Mesendoderm (in vitro differentiated cells): ENCODE data around the gene EVA1C.
"Not testable (repeated sequence)": the region's sequence is repeated elsewhere in the genome, so short reads cannot be mapped to it uniquely, and the experiment has no call there.

Experiments used
- DNase-seq: peaks from one replicate; pipeline ENCODE4 v3.0.0; 2013
- H2AK5ac ChIP-seq: 2 replicates; pipeline ENCODE4 v1.6.1; 2013; ENCODE audit warnings: low read length, inconsistent platforms
- H2BK120ac ChIP-seq: 2 replicates; pipeline ENCODE4 v1.6.1; 2013; ENCODE audit warnings: low read depth, mild to moderate bottlenecking, low read length, moderate library complexity, mixed read lengths
- H2BK15ac ChIP-seq: replicated peaks from 2 replicates; pipeline ENCODE4 v1.6.1; 2013; ENCODE audit warnings: low read depth, mild to moderate bottlenecking, moderate library complexity
- H2BK5ac ChIP-seq: 2 replicates; pipeline ENCODE4 v1.6.1; 2013; ENCODE audit warnings: low read length, inconsistent platforms
- H3K18ac ChIP-seq: 2 replicates; pipeline ENCODE4 v1.6.1; 2013; ENCODE audit warnings: mild to moderate bottlenecking, low read length, mixed read lengths
- H3K23ac ChIP-seq: one replicate; pipeline ENCODE4 v1.6.1; 2013; ENCODE audit warnings: low read length
- H3K27ac ChIP-seq: 2 replicates; pipeline ENCODE4 v1.5.1; 2013; ENCODE audit warnings: low read depth, mild to moderate bottlenecking, inconsistent platforms, low read length, moderate library complexity
- H3K27me3 ChIP-seq: 2 replicates; pipeline ENCODE4 v1.6.1; 2013; ENCODE audit warnings: low read length, control low read depth, mild to moderate bottlenecking, inconsistent platforms; ENCODE audit not compliant: insufficient read depth, poor library complexity
- H3K36me3 ChIP-seq: 2 replicates; pipeline ENCODE4 v1.6.1; 2013; ENCODE audit warnings: low read length, inconsistent platforms; ENCODE audit not compliant: control insufficient read depth, insufficient read depth
- H3K4ac ChIP-seq: one replicate; pipeline ENCODE4 v1.6.1; 2013; ENCODE audit warnings: low read depth, mild to moderate bottlenecking, low read length, moderate library complexity
- H3K4me1 ChIP-seq: 2 replicates; pipeline ENCODE4 v1.6.1; 2013; ENCODE audit warnings: low read depth, low read length, inconsistent platforms; ENCODE audit not compliant: control insufficient read depth
- H3K4me2 ChIP-seq: 2 replicates; pipeline ENCODE4 v1.6.1; 2013; ENCODE audit warnings: low read length
- H3K4me3 ChIP-seq: 2 replicates; pipeline ENCODE4 v1.5.1; 2013; ENCODE audit warnings: mild to moderate bottlenecking, low read length
- H3K56ac ChIP-seq: one replicate; pipeline ENCODE4 v1.6.1; 2013; ENCODE audit warnings: low read length
- H3K79me1 ChIP-seq: 2 replicates; pipeline ENCODE4 v1.6.1; 2013; ENCODE audit warnings: low read length, inconsistent platforms
- H3K79me2 ChIP-seq: 2 replicates; pipeline ENCODE4 v1.6.1; 2013; ENCODE audit warnings: mild to moderate bottlenecking, low read length; ENCODE audit not compliant: control insufficient read depth, insufficient read depth
- H3K9ac ChIP-seq: 2 replicates; pipeline ENCODE4 v1.6.1; 2013; ENCODE audit warnings: low read length, inconsistent platforms
- H4K5ac ChIP-seq: one replicate; pipeline ENCODE4 v1.6.1; 2013; ENCODE audit warnings: low read length
- H4K8ac ChIP-seq: one replicate; pipeline ENCODE4 v1.6.1; 2013; ENCODE audit warnings: low read depth, mild to moderate bottlenecking, control low read depth, low read length, moderate library complexity
- WGBS: extraction: QIAGEN DNeasy Blood & Tissue Kit; methylation state at CpG from one replicate; pipeline ENCODE4 v1.1.7; 2013; ENCODE audit warnings: low lambda C conversion rate, missing lambda C conversion rate; ENCODE audit not compliant: insufficient coverage; ENCODE audit errors: extremely low coverage; 5-methylcytosine and 5-hydroxymethylcytosine counted together

Gene EVA1C

DNA sequence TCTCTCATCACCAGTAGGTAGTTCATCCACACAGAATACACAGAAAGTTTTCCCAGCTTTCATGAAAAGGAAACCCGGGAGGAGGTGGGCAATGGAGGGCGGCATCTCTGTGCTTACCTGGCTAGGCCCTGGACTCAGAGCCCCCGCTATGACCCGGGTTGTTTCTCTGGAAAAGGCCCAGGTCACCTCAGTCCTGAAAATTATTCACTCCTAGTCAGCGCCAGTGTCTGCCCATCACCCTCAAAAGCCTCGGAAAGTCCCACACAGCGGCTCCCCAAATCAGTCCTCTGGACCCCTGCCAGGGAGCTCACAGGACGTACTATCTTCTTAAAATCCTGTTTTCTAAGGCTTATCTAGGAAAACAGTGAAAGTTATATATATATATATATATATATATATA is 121.6 kb downstream of the EVA1C start:
- Histone ChIP-seq H3K27me3 (no peaks in the 10 kb centered on the region), H3K18ac (no peak overlapping the region), H2BK120ac (no peak overlapping the region), H2AK5ac (no peak overlapping the region), H3K27ac (no peak overlapping the region), H3K79me1 (no peaks in the 10 kb centered on the region), H4K5ac (no peak overlapping the region), H2BK15ac (no peak overlapping the region), H3K79me2 (no peaks in the 10 kb centered on the region), H3K36me3 (no peaks in the 10 kb centered on the region), H3K9ac (no peak overlapping the region), H3K4me3 (no peak overlapping the region), H3K4me1 (no peaks in the 10 kb centered on the region), H3K23ac (no peak overlapping the region), H2BK5ac (no peak overlapping the region), H3K56ac (no peak overlapping the region), H3K4ac (no peak overlapping the region), H3K4me2 (no peak overlapping the region), H4K8ac (no peak overlapping the region)
- no peak for DNase-seq
- no CpG with 5 or more reads among the region's 8 CpGs for WGBS

DNA sequence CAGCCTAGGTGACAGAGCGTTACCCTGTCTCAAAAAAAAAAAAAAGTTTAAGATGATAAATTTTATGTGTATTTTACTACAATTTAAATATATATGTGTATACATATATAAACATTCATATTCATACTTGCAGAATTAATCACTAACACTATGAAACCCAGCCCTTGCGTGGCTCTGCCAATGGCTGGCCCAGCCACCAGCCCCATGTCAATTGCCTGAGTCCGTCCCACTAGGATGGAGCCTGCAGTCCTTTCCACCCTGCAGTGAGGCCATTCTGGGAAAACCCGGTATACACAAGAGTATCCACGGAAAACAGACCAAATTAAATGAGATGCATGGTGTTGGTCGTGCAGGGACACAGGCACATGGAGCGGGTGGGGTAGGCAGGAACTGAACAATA is 123.1 kb downstream of the EVA1C start:
- no peak overlapping the region for H2AK5ac ChIP-seq
- no peak overlapping the region for H2BK15ac ChIP-seq
- H4K5ac ChIP-seq = no peak overlapping the region
- no peak overlapping the region for H3K18ac ChIP-seq
- no peak for DNase-seq
- no peak overlapping the region for H3K9ac ChIP-seq
- H3K4ac ChIP-seq = no peak overlapping the region
- WGBS = no CpG with 5 or more reads among the region's 7 CpGs
- H3K79me2 ChIP-seq = no peaks in the 10 kb centered on the region
- no peak overlapping the region for H3K4me3 ChIP-seq
- H4K8ac ChIP-seq = no peak overlapping the region
- H3K23ac ChIP-seq = no peak overlapping the region
- H2BK120ac ChIP-seq = no peak overlapping the region
- no peaks in the 10 kb centered on the region for H3K27me3 ChIP-seq
- H3K4me1 ChIP-seq = no peaks in the 10 kb centered on the region
- no peaks in the 10 kb centered on the region for H3K36me3 ChIP-seq
- H2BK5ac ChIP-seq = no peak overlapping the region
- no peaks in the 10 kb centered on the region for H3K79me1 ChIP-seq
- H3K4me2 ChIP-seq = no peak overlapping the region
- H3K27ac ChIP-seq = no peak overlapping the region
- H3K56ac ChIP-seq = no peak overlapping the region

DNA sequence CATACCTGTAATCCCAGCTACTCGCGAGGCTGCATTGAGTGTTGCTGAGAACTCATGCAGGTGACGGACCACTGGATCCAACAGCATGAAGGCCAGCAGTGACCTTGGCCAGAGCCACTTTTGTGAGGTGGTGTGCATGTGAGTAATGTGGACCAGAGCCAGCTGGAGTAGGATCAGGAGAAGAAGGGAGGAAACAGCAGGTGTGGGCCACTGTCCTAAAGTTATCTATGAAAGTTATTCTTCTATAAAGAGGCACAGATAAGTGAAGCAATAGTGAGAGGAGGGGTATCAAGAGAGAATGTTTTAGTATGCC is 125.0 kb downstream of the EVA1C start:
- H3K27ac ChIP-seq = no peak overlapping the region
- no peak overlapping the region for H4K8ac ChIP-seq
- no peak overlapping the region for H3K23ac ChIP-seq
- no peak overlapping the region for H2BK120ac ChIP-seq
- no peak overlapping the region for H3K4ac ChIP-seq
- no peak overlapping the region for H3K4me3 ChIP-seq
- no peaks in the 10 kb centered on the region for H3K4me1 ChIP-seq
- no peaks in the 10 kb centered on the region for H3K36me3 ChIP-seq
- no peaks in the 10 kb centered on the region for H3K79me1 ChIP-seq
- no peak overlapping the region for H2BK15ac ChIP-seq
- H3K27me3 ChIP-seq = no peaks in the 10 kb centered on the region
- H2AK5ac ChIP-seq = no peak overlapping the region
- H4K5ac ChIP-seq = no peak overlapping the region
- H3K4me2 ChIP-seq = no peak overlapping the region
- no peak for DNase-seq
- no peaks in the 10 kb centered on the region for H3K79me2 ChIP-seq
- no peak overlapping the region for H3K9ac ChIP-seq
- H3K56ac ChIP-seq = no peak overlapping the region
- no CpG with 5 or more reads among the region's 3 CpGs for WGBS
- H3K18ac ChIP-seq = no peak overlapping the region
- no peak overlapping the region for H2BK5ac ChIP-seq

DNA sequence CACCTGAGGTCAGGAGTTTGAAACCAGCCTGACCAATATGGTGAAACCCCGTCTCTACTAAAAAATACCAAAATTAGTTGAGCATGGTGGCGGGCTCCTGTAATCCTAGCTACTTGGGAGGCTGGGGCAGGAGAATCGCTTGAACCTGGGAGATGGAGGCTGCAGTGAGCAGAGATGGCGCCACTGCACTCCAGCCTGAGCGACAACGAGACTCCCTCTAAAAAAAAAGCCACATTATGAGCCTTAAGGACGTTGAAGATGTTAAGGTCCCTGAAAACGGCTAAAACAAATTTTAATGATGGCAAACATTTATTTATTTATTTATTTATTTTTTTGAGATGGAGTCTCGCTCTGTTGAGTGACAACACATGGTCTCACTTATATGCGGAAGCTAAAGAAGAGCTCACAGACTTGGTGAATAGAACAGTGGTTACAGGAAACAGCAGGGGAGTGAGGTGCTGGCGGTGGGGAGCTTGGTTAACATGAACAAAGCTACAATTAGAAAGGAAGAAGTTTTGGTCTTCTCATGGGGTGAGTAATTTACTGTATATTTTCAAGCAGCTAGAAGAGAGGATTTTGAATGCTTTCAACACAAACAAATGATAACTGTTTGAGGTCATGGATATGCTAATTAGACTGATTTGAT is 125.8 kb downstream of the EVA1C start:
- Histone ChIP-seq H3K56ac (no peak overlapping the region), H3K4me2 (no peak overlapping the region), H4K5ac (no peak overlapping the region), H3K9ac (no peak overlapping the region), H3K27ac (no peak overlapping the region), H3K4ac (no peak overlapping the region), H3K23ac (no peak overlapping the region), H3K36me3 (no peaks in the 10 kb centered on the region), H3K4me1 (no peaks in the 10 kb centered on the region), H2BK5ac (no peak overlapping the region), H3K79me1 (no peaks in the 10 kb centered on the region), H3K4me3 (no peak overlapping the region), H3K79me2 (no peaks in the 10 kb centered on the region), H4K8ac (no peak overlapping the region), H2BK120ac (no peak overlapping the region), H2AK5ac (no peak overlapping the region), H3K27me3 (no peaks in the 10 kb centered on the region), H3K18ac (no peak overlapping the region), H2BK15ac (no peak overlapping the region)
- no peak for DNase-seq
- WGBS = no CpG with 5 or more reads among the region's 11 CpGs

DNA sequence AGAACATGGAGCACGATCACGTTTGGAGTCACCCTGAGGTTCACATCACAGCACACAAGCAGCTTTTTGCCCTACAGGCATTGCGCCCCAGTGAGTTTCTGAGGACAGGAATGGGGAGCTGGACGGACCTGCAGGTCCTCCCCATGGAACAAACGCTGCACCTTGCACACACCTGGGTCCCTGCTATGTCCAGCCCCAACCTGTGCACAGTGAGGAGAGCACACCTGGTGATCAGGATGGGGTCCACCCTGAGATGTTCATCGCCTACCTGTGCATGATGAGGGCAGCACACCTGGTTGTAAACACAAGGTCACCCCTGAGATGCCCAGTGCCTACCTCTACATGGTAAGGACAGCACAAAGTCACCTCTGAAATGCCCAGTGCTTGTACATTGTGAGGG is 126.9 kb downstream of the EVA1C start:
- H2BK5ac ChIP-seq = no peak overlapping the region
- no peaks in the 10 kb centered on the region for H3K79me1 ChIP-seq
- H2BK120ac ChIP-seq = no peak overlapping the region
- H3K23ac ChIP-seq = no peak overlapping the region
- no peak overlapping the region for H4K5ac ChIP-seq
- no peaks in the 10 kb centered on the region for H3K36me3 ChIP-seq
- H2BK15ac ChIP-seq = no peak overlapping the region
- WGBS = no CpG with 5 or more reads among the region's 6 CpGs
- H3K27me3 ChIP-seq = no peaks in the 10 kb centered on the region
- H3K18ac ChIP-seq = no peak overlapping the region
- no peak overlapping the region for H2AK5ac ChIP-seq
- no peak overlapping the region for H4K8ac ChIP-seq
- no peak overlapping the region for H3K4me2 ChIP-seq
- no peaks in the 10 kb centered on the region for H3K79me2 ChIP-seq
- H3K56ac ChIP-seq = no peak overlapping the region
- no peak for DNase-seq
- H3K4me3 ChIP-seq = no peak overlapping the region
- H3K9ac ChIP-seq = no peak overlapping the region
- H3K4me1 ChIP-seq = no peaks in the 10 kb centered on the region
- H3K4ac ChIP-seq = no peak overlapping the region
- H3K27ac ChIP-seq = no peak overlapping the region

DNA sequence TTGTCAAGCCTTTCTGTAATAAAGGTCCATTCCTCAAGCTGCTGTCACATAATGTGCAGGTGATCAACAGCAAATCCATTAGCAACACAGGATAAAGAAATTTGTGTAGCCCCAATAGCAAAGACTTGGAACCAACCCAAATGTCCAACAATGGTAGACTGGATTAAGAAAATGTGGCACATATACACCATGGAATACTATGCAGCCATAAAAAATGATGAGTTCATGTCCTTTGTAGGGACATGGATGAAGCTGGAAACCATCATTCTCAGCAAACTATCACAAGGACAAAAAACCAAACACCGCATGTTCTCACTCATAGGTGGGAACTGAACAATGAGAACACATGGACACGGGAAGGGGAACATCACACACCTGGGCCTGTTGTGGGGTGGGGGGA is 130.6 kb downstream of the EVA1C start:
- not testable (repeated sequence) for H4K5ac ChIP-seq, H3K18ac ChIP-seq, H3K79me2 ChIP-seq, H3K23ac ChIP-seq, H2BK120ac ChIP-seq, H4K8ac ChIP-seq, H3K9ac ChIP-seq, H3K36me3 ChIP-seq, H3K27ac ChIP-seq, H2BK5ac ChIP-seq, DNase-seq, H3K4me1 ChIP-seq, H3K56ac ChIP-seq, H3K27me3 ChIP-seq, H3K4me3 ChIP-seq, H2AK5ac ChIP-seq, H2BK15ac ChIP-seq, H3K4me2 ChIP-seq, H3K79me1 ChIP-seq, H3K4ac ChIP-seq
- no CpG with 5 or more reads among the region's 2 CpGs for WGBS
